SK-N-SH (cell line): ENCODE measurements around the gene HOXC6. TPM values are rescaled to one million over a fixed set of nuclear protein-coding genes. Genes with fewer than 3 reads are reported as not detected.

ENCODE experiments used
- CTCF ChIA-PET: fragments of 300-600, 350-600 bp; formaldehyde crosslinking; extraction: SDS; loops from one replicate; lab custom pipeline; 2021; lab: Yijun Ruan, JAX
- POLR2A ChIA-PET: fragments of 350-600 bp; sonication (Branson Sonifier 250); formaldehyde crosslinking; extraction: SDS; loops from one replicate; lab custom pipeline; 2020; ENCODE audit warnings: antibody characterized with exemption, inconsistent platforms; lab: Yijun Ruan, JAX
- DNase-seq: peaks from one replicate; pipeline ENCODE4 v3.0.0; 2012
- H2AFZ ChIP-seq: fragments of 200-600 bp; sonication (generic); 2 replicates; pipeline ENCODE4 v1.8.1; 2016; ENCODE audit warnings: antibody characterized with exemption, mild to moderate bottlenecking, low read depth
- H3F3A ChIP-seq: fragments of 200-600 bp; sonication (generic); replicated peaks from 2 replicates; pipeline ENCODE3; 2016; ENCODE audit warnings: antibody characterized with exemption, mild to moderate bottlenecking; ENCODE audit not compliant: insufficient read depth
- H3K27ac ChIP-seq, 2 experiments: fragments of 200-500 bp in 1 of 2; fragments of 200-600 bp in 1 of 2; sonication (Bioruptor generic) in 1 of 2; sonication (generic), shearing (Covaris generic) in 1 of 2; 2 replicates each; pipeline versions ENCODE4 v1.5.1 to v1.6.1; 2014 to 2016; ENCODE audit warnings: low read depth in 2 of 2, inconsistent platforms in 1 of 2, low read length in 1 of 2, mild to moderate bottlenecking in 1 of 2, mixed read lengths in 1 of 2
- H3K27me3 ChIP-seq: fragments of 200-600 bp; sonication (generic), shearing (Covaris generic); 2 replicates; pipeline ENCODE4 v1.6.1; 2016; ENCODE audit warnings: mixed run types; ENCODE audit not compliant: insufficient read depth
- H3K36me3 ChIP-seq, 2 experiments: fragments of 200-500 bp in 1 of 2; fragments of 200-600 bp in 1 of 2; sonication (Bioruptor generic) in 1 of 2; sonication (generic) in 1 of 2; replicated peaks in 1 of 2; 2 replicates each; pipeline versions ENCODE3 to v1.5.1; 2014 to 2016; ENCODE audit warnings: low read length in 1 of 2, mild to moderate bottlenecking in 1 of 2; ENCODE audit not compliant: insufficient read depth in 2 of 2, control insufficient read depth in 1 of 2
- H3K4me1 ChIP-seq, 2 experiments: fragments of 200-500 bp in 1 of 2; fragments of 200-600 bp in 1 of 2; sonication (Bioruptor generic) in 1 of 2; sonication (generic), shearing (Covaris generic) in 1 of 2; 2 replicates each; pipeline versions ENCODE4 v1.5.1 to v1.6.1; 2014 to 2016; ENCODE audit warnings: low read depth in 1 of 2, low read length in 1 of 2, mixed run types in 1 of 2; ENCODE audit not compliant: insufficient read depth in 2 of 2, control insufficient read depth in 1 of 2
- H3K4me2 ChIP-seq: fragments of 200-600 bp; sonication (generic), shearing (Covaris generic); 2 replicates; pipeline ENCODE4 v1.6.1; 2017; ENCODE audit warnings: mixed run types
- H3K4me3 ChIP-seq, 2 experiments: fragments of 200-500 bp in 1 of 2; fragments of 200-600 bp in 1 of 2; sonication (Bioruptor generic) in 1 of 2; sonication (generic), shearing (Covaris generic) in 1 of 2; 2 replicates each; pipeline versions ENCODE4 v1.5.1 to v1.8.1; 2014 to 2016; ENCODE audit warnings: low read depth in 2 of 2, inconsistent platforms in 1 of 2, low read length in 1 of 2, mild to moderate bottlenecking in 1 of 2, mixed read lengths in 1 of 2, moderate library complexity in 1 of 2
- H3K79me2 ChIP-seq: fragments of 200-600 bp; sonication (generic); 2 replicates; pipeline ENCODE4 v1.8.1; 2017; ENCODE audit warnings: mild to moderate bottlenecking; ENCODE audit not compliant: insufficient read depth
- H3K9ac ChIP-seq: fragments of 200-600 bp; sonication (generic); 2 replicates; pipeline ENCODE4 v1.6.1; 2017; ENCODE audit warnings: mixed run types
- H3K9me2 ChIP-seq: fragments of 200-600 bp; sonication (generic); 2 replicates; pipeline ENCODE4 v1.6.1; 2017; ENCODE audit warnings: mixed run types
- H3K9me3 ChIP-seq: fragments of 200-600 bp; sonication (generic); 2 replicates; pipeline ENCODE4 v1.6.1; 2017; ENCODE audit warnings: mixed run types, mild to moderate bottlenecking, moderate library complexity
- H4K20me1 ChIP-seq: fragments of 200-600 bp; sonication (generic); 2 replicates; pipeline ENCODE4 v1.6.1; 2017; ENCODE audit warnings: mild to moderate bottlenecking, mixed run types; ENCODE audit not compliant: insufficient read depth
- ELF1 ChIP-seq: IDR thresholded peaks from 2 replicates; pipeline ENCODE4 v1.4.0; 2012
- EP300 ChIP-seq, 2 experiments: IDR thresholded peaks; 2 replicates each; pipeline versions ENCODE4 v1.4.0 to v1.6.1; 2012; ENCODE audit warnings: borderline replicate concordance in 1 of 2, low read depth in 1 of 2, low read length in 1 of 2
- FOSL2 ChIP-seq: IDR thresholded peaks from 2 replicates; pipeline ENCODE4 v1.4.0; 2012; ENCODE audit warnings: low read depth, mild to moderate bottlenecking, moderate library complexity, borderline replicate concordance
- FOXM1 ChIP-seq: IDR thresholded peaks from 2 replicates; pipeline ENCODE4 v1.4.0; 2012; ENCODE audit warnings: low read depth, mild to moderate bottlenecking
- MAX ChIP-seq: IDR thresholded peaks from 2 replicates; pipeline ENCODE4 v1.4.0; 2012; ENCODE audit warnings: low read depth
- MEF2A ChIP-seq: IDR thresholded peaks from 2 replicates; pipeline ENCODE4 v1.4.0; 2012; ENCODE audit warnings: low read depth, borderline replicate concordance
- NRF1 ChIP-seq: IDR thresholded peaks from 2 replicates; pipeline ENCODE4 v1.6.1; 2012; ENCODE audit warnings: low read depth, mild to moderate bottlenecking, low read length
- PBX3 ChIP-seq: IDR thresholded peaks from 2 replicates; pipeline ENCODE4; 2012
- POLR2AphosphoS5 ChIP-seq: IDR thresholded peaks from 2 replicates; pipeline ENCODE4 v1.6.1; 2012; ENCODE audit warnings: low read depth, low read length
- RCOR1 ChIP-seq: fragments of 150-350 bp; IDR thresholded peaks from 2 replicates; pipeline ENCODE4 v1.6.1; 2017; ENCODE audit warnings: antibody characterized with exemption, low read length
- RFX5 ChIP-seq: IDR thresholded peaks from 2 replicates; pipeline ENCODE4 v1.6.1; 2012; ENCODE audit warnings: mild to moderate bottlenecking, improper control_type of control experiment, low read length
- SMC3 ChIP-seq: IDR thresholded peaks from 2 replicates; pipeline ENCODE4 v1.6.1; 2012; ENCODE audit warnings: low read depth, low read length, improper control_type of control experiment
- TAF1 ChIP-seq: IDR thresholded peaks from 2 replicates; pipeline ENCODE4 v1.6.1; 2012; ENCODE audit warnings: low read depth, mild to moderate bottlenecking, low read length, moderate library complexity, borderline replicate concordance
- TCF12 ChIP-seq: IDR thresholded peaks from 2 replicates; pipeline ENCODE4 v1.4.0; 2012
- WGBS: methylation state at CpG from one replicate; pipeline ENCODE4 v1.1.6; 2017; ENCODE audit warnings: low lambda C conversion rate; 5-methylcytosine and 5-hydroxymethylcytosine counted together
- polyA plus RNA-seq, 3 experiments: library from polyadenylated mRNA; depleted of rRNA; stranded (reverse); fragments of >200 nt; gene quantifications; 2 replicates each; pipeline ENCODE4 v1.2.3, GENCODE V29; 2012

HOXC6 gene
- polyA plus RNA-seq, 1 of the 3 experiments (the other 2 are of a cell fraction) = 9.1 TPM

GRCh38 chr12:54042970-54043853 lies 15.0 kb downstream of the HOXC6 start:
- DNase-seq = no peak
- Histone ChIP-seq H3K9me2 (no peaks in the 10 kb centered on the region), H3K4me3 (no peak overlapping the region), H3F3A (no peaks in the 10 kb centered on the region), H3K4me2 (no peak overlapping the region), H3K79me2 (no peaks in the 10 kb centered on the region), H4K20me1 (no peaks in the 10 kb centered on the region), H3K27ac (no peak overlapping the region), H3K4me1 (peaks cover 0 to 9% of the 10 kb centered on the region in 2 experiments; a peak in 1 of 4 replicates), H3K36me3 (no peaks in the 10 kb centered on the region), H3K9me3 (no peaks in the 10 kb centered on the region), H3K27me3 (no peaks in the 10 kb centered on the region), H3K9ac (no peak overlapping the region), H2AFZ (no peak overlapping the region)
- 86% methylated on average over 6 of the region's 6 CpGs for WGBS
- TF ChIP-seq MEF2A = no peak
- no peak for TF ChIP-seq FOXM1
- POLR2A ChIA-PET = no interaction called here
- CTCF ChIA-PET = interaction anchor here (1.1 to 2.0 kb wide), 4 partner anchors 10 to 165 kb away, joined by 3 to 8 read pairs (median 4); partner anchors contain the start of gene HOXC4

GRCh38 chr12:54044425-54045103 lies 16.3 kb downstream of the HOXC6 start:
- no peak overlapping the region for H3K9ac ChIP-seq
- TF ChIP-seq TAF1 (no peak), TCF12 (no peak), RCOR1 (no peak), EP300 (IDR thresholded peaks at IDR 0.05; ENCODE audit: borderline replicate concordance in 1 of 2, low read depth in 1 of 2, low read length in 1 of 2) (no peak), MAX (no peak), RFX5 (no peak), NRF1 (no peak), FOXM1 (no peak), POLR2AphosphoS5 (no peak), PBX3 (no peak), SMC3 (no peak), ELF1 (no peak), FOSL2 (no peak)
- no peak overlapping the region for H3K4me2 ChIP-seq
- no peaks in the 10 kb centered on the region for H3K36me3 ChIP-seq
- no peaks in the 10 kb centered on the region for H4K20me1 ChIP-seq
- 85% methylated on average over 5 of the region's 5 CpGs for WGBS
- no peaks in the 10 kb centered on the region; a peak in 1 of 4 replicates for H3K4me1 ChIP-seq
- no peak overlapping the region for H3K27ac ChIP-seq
- DNase-seq = peak; percentile 48
- ChIA-PET POLR2A (interaction anchor here (1.1 kb wide), 1 partner anchor 9 kb away, joined by 4 read pairs; the partner anchor contains the start of gene HOXC4), CTCF (interaction anchor here (1.1 to 2.0 kb wide), 6 partner anchors 11 to 176 kb away, joined by 3 to 15 read pairs (median 4); partner anchors contain the start of gene HOXC5)
- no peak overlapping the region for H2AFZ ChIP-seq
- no peaks in the 10 kb centered on the region for H3K27me3 ChIP-seq
- no peaks in the 10 kb centered on the region for H3K79me2 ChIP-seq
- H3K4me3 ChIP-seq = no peak overlapping the region
- H3F3A ChIP-seq = no peaks in the 10 kb centered on the region
- H3K9me2 ChIP-seq = no peaks in the 10 kb centered on the region
- H3K9me3 ChIP-seq = no peaks in the 10 kb centered on the region
